GM18519 (cell line): Measurements from ENCODE around the gene HSH2D.
"Not testable (repeated sequence)": the region's sequence is repeated elsewhere in the genome, so short reads cannot be mapped to it uniquely, and the experiment has no call there.

Experiments
- ATAC-seq: cut with Tn5 transposase; IDR thresholded peaks from one replicate; pipeline ENCODE4 v1.9.1; 2021; ENCODE audit warnings: mild to moderate bottlenecking, moderate library complexity; ENCODE audit not compliant: unreplicated experiment, low FRiP score

Gene HSH2D

DNA sequence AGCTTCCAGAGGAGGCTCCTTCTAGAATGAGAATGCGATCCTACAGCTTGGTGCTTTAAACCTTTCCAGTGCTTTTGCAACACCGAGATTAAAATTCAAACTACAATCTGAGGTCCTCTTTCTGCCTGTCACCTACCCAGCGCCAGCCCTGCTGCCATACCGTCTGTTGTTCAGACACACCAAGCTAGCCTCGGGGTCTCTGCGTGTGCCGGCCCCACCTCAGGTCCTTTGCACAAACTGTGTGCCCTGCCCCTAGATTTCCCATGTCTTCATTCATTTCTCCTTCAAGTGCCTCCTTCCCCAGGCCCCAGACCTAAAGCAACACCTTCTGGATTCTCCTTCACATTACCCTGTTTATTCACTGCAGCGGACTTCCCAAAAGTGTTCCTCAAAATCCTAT is 11.1 kb downstream of the HSH2D start:
- ATAC-seq: no peak

DNA sequence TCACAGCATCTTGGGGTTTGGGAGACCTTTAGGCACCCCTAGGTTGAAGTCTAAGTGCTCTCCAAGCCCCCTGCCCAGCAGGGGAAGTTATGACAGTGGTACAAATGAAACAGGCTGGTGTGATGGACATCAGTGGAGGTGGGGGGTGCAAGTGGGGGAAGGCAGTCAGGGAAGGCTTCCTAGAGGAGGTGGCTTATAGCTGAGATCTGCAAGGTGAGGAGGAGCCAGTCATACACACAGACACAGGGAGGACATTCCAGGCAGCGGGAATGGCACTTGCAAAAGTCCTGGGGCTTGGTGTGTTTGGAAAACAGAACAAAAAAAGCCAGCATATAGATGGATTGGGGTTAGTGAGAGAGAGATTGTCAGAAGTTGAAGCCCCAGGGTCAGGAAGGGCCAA is 11.6 kb downstream of the HSH2D start:
- no peak for ATAC-seq

DNA sequence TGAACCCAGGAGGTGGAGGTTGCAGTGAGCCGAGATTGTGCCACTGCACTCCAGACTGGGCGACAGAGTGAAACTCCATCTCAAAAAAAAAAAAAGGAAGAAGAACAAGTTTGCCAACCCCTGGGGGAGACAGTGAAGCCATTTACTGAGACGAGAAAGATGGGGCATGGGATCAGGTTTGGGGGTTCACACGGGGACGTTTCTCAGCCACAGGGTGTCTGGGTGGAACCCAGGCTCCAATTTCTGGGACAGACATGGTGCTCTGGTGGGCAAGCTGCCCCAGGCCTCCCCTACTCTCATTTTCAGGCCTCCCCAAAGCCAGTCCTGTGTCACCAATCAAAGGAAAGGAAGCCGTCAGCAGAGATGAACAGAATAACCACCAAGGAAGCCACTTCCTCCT is 13.4 kb downstream of the HSH2D start:
- ATAC-seq: no peak

DNA sequence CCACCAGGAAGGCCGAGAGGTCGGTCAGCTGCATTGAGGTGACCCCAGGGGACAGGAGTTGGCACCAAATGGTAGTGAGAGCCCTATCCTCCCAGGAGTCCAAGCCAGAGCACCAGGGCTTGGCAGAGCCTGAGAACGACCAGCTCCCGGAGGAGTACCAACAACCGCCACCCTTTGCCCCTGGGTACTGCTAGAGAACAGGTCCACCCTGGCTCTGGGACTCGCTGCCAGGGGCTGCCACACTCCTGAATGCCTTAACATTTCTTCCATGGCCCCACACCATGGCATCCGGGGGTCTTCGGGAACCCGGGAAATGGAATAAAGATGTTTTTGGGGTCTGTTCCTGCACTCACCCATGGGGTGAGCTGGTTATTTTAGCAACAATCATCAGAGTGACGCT is 14.1 kb downstream of the HSH2D start:
- no peak for ATAC-seq

DNA sequence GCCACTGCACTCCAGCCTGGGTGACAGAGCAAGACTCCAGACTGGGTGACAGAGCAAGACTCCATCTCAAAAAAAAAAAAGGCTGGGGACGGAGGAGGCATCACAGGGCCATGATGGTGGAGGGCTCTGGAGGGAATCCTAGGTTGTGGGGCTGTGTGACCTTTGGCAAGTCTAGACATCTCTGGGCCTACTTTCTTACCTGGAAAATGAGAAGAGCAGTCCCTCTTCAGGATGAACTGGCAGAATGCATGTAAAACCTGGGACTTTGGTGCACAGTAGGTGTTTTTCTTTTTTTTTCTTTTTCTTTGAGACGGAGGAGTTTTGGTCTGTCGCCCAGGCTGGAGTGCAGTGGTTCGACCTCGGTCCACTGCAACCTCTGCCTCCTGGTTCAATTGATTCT is 16.2 kb downstream of the HSH2D start:
- no peak for ATAC-seq

DNA sequence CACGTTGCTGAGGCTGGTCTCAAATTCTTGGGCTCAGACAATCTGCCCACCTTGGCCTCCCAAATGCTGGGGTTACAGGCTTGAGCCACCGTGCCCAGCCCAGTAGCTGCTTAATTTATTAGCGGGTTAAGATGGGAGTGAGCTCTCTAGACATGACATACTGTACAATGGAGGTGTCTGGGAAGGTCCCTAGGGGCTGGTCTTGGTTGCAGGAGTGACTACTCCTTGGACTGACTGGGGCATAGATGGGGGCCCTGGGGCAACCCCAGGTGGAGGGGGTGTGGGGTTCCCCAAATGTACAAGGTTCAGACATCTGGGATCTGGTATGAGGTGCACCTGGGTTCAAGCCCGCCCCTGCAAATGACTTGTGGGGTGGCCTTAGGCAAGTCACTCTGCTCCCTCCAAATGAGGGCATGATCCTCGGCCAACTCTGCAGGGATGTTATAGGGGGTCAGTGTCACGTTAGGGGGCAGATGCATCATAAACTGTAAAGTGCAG is 17.0 kb downstream of the HSH2D start:
- ATAC-seq: no peak

DNA sequence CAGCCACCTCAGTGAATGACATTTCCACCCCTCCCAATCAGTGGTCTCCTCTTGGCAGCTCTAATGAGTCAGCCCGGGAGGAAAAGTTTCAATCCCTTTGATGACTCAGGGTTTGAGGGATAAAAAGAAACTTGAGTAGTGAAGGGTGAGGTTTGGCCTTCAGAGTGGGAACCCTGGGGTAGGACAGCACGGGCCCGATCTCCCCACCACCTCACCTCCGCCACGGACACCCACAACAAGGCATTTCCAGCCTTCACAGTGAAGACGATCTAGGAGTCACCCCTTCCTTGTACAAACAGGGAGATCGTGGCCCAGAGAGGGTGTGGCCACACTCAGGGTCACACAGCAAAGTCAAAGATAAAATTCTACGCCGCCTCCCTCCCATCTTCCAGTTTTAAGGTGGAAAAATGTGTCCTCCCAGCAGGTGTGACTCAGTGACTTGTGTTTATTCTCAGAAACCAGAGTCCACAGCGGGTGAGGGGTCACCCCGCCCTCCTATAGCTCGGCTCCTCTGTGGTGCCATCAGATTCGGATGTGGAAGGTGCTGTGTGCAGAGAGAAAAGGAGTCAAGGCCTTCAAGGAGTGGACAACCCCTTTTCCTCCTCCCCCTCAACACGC is 17.6 kb downstream of the HSH2D start:
- ATAC-seq: no peak

DNA sequence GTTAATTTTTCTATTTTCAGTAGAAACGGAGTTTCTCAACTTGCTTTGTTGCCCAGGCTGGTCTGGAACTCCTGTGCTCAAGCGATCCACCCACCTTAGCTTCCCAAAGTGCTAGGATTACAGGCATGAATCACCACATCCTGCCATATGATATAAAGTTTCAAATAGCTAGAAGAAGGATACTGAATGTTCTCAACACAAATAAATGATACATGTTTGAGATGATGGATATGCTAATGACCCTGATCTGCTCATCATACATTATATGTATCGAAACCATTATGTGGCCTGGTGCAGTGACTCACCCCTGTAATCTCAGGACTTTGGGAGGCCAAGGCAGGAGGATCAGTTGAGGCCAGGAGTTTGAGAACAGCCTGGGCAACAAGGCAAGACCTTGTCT is 18.4 kb downstream of the HSH2D start:
- no peak for ATAC-seq

DNA sequence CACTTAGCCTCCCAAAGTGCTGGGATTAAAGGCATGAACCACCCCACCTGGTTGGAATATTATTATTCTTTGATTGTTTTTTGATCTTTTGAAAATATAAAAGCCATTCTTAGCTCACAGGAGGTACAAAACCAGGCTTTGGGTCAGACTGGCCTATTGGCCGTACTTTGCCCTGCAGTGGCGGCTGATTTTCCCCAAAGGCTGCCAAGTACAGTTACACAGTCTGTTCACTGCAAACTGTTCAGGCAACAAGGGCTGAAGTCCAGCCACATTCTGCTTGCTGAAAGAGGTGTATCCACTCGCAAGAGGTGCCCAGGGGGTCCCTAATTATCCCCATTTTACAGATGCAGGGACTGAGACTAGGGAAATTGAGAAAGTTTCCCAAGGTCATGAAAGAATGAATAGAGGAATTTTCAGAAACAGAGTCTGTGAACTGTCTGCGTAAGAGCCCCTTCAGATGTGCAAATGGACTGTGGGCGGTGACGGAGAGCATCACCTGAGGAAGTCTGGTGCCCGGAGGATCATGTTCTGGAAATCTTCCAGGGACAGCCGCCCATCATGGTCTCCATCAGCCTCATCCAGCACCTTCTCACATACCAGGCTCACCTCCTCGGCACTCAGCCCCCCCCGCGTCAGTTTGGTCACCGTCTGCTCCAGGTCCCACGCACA is 20.9 kb downstream of the HSH2D start:
- ATAC-seq: no peak

DNA sequence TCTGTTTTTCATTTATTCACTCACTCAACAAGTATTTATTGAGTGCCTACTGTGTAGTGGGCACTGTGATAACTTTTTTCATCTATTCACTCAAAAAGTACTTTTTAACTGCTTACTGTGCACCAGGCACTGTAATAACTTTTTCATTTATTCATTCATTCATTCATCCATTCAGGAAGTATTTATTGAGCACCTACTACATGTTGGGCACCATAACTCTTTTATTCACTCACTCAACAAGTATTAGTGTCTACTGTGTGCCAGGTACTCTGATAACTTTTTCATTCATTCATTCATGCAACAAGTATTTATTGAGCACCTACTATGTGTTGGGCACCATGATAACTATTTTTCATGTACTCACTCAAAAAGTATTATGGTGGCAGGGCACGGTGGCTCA is 22.9 kb downstream of the HSH2D start:
- no peak for ATAC-seq

DNA sequence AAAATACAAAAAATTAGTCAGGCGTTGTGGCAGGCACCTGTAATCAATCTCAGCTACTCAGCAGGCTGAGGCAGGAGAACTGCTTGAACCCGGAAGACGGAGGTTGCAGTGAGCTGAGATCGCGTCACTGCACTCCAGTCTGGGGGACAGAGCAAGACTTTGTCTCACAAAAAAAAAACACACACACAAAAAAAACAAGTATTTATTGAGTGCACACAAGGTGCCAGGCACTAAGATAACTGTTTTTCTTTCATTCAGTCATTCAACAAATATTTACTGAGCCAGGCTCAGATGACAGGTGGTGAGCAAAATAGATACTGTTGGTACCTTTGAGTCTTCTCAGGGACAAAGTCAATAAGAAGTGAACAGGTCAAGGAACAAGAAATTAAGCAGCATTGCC is 23.6 kb downstream of the HSH2D start:
- no peak for ATAC-seq

DNA sequence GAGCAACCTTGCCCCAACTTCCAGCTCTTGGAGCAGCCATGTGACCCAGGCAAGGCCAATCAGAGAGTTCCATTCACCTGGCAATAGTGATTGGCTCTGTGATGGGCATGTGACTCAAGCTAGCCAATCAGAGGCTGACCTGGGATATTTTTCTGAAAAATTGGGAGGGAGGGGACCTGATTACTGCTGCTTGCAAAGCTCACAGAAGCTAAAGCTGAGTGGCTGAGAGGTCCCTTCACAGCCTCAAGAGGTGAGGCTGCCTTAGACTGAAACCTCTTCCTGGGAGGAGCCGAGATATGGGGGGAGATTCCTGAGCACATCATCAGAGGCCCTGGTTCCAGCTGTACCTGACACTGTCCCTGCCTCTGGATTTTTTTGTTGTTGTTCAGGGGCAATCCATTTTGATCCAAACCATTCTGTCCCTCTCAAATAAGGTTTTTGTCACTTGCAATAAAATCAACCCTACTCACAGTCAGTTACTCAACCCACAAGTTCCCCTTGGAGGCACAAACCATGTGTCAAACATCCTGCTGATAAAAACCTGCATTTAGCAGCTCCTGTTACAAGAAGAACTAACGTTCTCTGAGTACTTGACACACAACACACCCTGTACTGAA is 25.1 kb downstream of the HSH2D start:
- ATAC-seq: no peak

DNA sequence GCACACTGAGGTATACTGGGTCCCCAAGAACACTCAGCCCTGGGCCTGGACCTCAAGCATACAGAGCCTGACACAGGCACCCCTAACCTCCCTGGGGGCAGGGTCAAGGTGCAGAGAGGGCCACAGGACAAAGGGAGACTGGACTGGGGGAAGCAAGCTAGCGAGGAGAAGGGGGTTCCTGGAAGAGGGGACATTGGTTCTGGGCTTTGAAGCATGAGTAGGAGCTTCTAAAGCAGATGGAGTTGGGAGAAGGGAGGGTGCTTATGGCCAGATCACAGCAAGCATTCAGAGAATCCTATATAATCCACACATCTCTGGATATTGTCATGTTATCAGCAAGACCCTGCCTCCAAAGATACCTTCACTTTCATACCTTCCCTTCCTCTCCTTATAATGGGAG is 26.6 kb downstream of the HSH2D start:
- ATAC-seq: no peak

DNA sequence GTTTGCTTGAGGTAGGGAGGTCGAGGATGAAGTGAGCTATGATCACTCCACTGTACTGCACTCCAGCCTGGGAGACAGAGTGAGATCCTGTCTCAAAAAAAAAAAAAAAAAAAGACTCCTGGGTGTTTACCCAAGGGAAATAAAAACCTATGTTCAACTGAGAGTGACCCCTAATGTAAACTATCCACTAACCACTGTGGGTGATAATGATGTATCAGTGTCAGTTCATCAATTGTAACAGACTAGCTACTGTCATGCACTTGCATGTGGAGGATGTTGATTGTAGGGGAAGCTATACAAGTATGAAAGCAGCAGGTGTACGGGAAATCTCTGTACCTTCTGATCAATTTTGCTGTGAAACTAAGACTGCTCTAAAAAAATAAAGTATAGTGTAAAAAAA is 32.5 kb downstream of the HSH2D start:
- ATAC-seq: no peak

DNA sequence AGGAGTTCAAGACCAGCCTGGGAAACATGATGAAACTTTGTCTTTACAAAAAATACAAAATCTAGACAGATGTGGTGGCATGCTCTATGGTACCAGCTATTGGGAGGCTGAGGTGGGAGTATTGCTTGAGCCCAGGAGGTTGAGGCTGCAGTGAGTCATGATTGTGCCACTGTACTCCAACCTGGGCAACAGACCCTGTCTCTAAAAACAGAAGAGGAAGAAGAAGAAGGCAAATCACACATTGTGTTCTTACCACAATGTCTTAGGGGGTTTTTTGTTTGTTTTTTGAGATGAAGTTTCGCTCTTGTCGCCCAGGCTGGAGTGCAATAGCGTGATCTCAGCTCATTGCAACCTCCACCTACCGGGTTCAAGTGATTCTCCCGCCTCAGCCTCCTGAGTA is 35.4 kb downstream of the HSH2D start:
- not testable (repeated sequence) for ATAC-seq

DNA sequence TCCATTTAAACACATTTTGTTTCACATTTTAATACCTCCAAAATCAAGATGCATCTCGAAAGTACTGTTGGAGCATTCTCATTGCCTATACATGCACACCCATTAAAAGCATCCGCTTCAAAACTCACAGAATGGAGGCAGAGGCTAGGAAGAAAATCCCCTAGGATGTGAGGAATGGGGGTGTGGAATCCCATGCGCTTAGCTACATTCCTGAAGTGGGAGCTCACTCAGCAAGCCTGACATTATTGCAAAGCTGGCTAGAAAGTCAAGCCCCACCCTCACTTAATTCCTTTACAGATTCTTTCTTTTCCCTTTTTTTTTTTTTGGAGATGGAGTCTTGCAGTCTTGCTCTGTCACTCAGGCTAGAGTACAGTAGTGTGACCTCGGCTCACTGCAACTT is 37.1 kb downstream of the HSH2D start:
- no peak for ATAC-seq

DNA sequence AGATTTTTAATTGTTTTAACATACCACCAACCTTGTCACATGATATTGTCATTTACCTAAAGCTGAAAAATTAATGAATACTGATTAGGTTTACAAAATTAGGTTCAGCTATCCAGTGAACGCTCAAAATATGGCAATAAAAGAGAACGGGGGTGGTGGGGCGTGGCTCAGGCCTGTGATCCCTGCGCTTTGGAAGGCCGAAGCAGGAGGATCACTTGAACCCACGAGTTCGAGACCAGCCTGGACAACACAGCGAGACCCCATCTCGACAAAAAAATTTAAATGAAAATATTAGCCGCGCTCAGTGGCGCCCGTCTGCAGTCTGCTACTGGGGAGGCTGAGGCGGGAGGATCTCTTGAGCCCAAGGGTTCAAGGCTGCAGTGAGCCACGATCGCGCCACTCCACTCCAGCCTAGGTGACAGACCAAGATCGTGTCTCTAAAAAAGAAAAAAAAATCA is 41.2 kb downstream of the HSH2D start:
- no peak for ATAC-seq

DNA sequence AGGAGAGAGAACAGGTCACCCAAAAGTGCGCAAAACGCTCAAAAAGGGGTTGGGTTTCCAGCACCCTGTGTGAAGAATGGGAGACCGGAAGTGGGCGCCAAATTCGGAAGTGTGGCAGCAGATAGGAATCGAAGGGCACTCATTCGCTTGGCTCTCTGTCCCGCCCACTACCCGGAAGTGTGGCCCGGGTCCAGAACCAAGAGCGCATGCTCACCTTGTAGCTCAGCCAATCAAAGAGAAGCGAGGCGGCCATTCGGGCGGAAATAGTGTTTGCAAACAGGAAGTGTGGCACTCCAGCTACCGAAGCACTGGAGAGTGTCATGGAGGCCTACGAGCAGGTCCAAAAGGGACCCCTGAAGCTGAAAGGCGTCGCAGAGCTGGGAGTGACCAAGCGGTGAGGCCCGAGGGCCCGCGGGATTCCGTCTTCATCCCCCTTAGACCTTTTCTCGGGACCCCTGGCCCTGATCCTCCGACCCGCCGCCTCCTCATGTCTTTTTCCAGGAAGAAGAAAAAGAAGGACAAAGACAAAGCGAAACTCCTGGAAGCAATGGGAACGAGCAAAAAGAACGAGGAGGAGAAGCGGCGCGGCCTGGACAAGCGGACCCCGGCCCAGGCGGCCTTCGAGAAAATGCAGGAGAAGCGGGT is 41.8 kb downstream of the HSH2D start, which contains the start of gene FAM32A:
Gene FAM32A (plus strand): TSS at position 288 of the 645 bp plus-strand sequence. CDS start 33 bp downstream, at position 321.
- peak; percentile 78 for ATAC-seq

DNA sequence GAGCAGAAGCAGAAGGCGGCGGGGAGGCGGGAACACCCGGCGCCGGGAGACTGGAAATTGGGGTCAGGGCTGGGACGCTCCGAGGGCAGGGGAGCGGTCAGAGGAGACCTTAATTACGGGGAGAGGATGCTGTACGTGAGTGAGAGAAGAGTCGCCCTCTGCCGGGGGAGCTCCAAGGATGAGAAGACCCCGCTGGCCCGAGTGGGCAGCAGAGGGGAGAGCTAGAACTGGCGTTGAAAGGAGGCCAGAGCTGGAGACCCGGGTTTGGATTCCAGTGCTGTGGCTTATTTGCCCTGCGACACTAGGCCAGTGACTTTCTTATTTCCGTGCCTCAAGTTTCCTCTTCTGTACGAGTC is 42.3 kb downstream of the HSH2D start:
- ATAC-seq: no peak

DNA sequence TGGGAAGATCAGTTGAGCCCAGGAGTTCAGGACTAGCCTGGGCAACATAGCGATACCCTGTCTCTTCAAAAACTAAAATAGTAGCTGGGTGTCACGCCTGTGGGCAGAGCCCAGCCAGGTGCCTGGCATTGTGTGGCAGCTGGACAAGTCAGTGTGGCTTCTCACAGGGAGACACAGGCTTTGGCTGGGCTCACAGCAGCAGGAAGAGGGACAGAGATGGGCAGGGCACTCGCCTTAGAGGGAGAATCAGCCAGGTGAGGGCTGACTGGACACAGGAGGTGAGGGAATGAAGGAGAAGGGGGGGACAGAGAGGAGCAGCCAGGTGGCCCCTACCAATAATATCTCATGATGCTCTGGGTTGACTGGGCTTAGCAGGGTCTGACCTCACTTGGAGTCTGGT is 45.0 kb downstream of the HSH2D start:
- no peak for ATAC-seq

DNA sequence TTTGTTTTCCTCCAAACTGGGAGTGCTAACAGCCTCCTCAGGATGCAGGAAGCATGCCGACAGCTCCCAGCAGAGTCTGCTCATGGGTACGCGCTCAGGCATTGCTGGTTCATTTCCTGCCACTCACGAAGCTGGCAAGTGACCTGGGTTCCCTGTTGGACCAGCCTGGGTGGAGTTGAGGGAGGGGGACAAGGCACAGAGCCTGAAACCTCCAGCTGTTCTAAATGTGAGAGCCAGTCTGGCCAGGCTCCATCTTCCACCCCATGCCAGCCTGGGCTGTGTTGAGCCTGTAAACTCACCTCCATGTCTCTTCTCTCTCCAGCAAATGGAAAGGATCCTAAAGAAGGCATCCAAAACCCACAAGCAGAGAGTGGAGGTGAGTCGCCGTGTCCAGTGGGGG is 46.7 kb downstream of the HSH2D start:
- ATAC-seq: no peak
